NB4 (cell line): ENCODE data around the gene LANCL2.

Source experiments
- POLR2A ChIP-seq: IDR thresholded peaks from 2 replicates; pipeline ENCODE4 v1.6.1; 2011; ENCODE audit warnings: mild to moderate bottlenecking; ENCODE audit not compliant: insufficient read length; ENCODE audit errors: extremely low read depth
- TF ChIP-seq, protein P1 (sequence below): IDR thresholded peaks from one replicate; pipeline ENCODE4 v1.5.1; 2012; ENCODE audit warnings: low read depth, low read length
- TF ChIP-seq, protein P2 (sequence below): IDR thresholded peaks from 2 replicates; pipeline ENCODE4 v1.6.1; 2011; ENCODE audit warnings: low read depth, low read length

DNA sequence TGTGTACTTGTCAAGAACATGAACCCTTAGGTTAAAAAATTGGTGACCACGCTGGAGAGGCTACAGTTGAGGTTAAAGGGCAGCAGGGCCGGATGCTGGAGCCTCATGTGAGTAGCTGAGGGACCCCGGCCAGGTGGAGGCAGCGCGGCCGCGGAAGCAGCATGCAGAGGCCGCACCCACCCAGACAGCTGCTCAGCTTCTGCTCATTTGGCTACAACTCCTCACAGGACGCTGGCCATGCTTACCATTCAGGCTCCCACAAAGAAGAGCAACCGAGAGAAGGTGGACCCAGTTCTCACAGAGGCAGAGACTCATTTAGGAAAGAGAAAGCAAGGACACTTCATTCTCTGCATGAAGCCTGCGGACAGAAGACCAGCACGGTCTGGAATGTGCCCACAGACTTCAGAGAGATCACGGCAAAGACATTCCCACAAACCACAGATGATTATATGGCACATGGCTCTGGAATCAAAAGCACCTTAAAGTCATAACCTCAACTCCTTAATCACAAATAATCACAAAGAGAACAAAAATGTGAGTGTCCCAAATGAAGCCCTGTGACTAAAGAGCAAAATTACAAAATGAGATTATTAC lies 112.7 kb downstream of the LANCL2 start:
- TF ChIP-seq, protein P1, sequence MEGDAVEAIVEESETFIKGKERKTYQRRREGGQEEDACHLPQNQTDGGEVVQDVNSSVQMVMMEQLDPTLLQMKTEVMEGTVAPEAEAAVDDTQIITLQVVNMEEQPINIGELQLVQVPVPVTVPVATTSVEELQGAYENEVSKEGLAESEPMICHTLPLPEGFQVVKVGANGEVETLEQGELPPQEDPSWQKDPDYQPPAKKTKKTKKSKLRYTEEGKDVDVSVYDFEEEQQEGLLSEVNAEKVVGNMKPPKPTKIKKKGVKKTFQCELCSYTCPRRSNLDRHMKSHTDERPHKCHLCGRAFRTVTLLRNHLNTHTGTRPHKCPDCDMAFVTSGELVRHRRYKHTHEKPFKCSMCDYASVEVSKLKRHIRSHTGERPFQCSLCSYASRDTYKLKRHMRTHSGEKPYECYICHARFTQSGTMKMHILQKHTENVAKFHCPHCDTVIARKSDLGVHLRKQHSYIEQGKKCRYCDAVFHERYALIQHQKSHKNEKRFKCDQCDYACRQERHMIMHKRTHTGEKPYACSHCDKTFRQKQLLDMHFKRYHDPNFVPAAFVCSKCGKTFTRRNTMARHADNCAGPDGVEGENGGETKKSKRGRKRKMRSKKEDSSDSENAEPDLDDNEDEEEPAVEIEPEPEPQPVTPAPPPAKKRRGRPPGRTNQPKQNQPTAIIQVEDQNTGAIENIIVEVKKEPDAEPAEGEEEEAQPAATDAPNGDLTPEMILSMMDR: no peak
- no peak for TF ChIP-seq POLR2A
- TF ChIP-seq, protein P2, sequence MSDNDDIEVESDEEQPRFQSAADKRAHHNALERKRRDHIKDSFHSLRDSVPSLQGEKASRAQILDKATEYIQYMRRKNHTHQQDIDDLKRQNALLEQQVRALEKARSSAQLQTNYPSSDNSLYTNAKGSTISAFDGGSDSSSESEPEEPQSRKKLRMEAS: no peak
